GM12891 (cell line): ENCODE data around the gene CTPS1.

Experiments used
- PAX5 ChIP-seq: IDR thresholded peaks from 2 replicates; pipeline ENCODE4 v1.6.1; 2011; ENCODE audit warnings: low read length, moderate library complexity, mild to moderate bottlenecking; ENCODE audit not compliant: insufficient read depth, severe bottlenecking
- POLR2A ChIP-seq: IDR thresholded peaks from 2 replicates; pipeline ENCODE4 v1.6.1; 2011; ENCODE audit warnings: low read depth, low read length, control low read depth
- POLR2AphosphoS5 ChIP-seq: IDR thresholded peaks from 2 replicates; pipeline ENCODE4 v1.6.1; 2011; ENCODE audit warnings: low read depth, low read length, control low read depth
- SPI1 ChIP-seq: IDR thresholded peaks from 2 replicates; pipeline ENCODE4 v1.6.1; 2011; ENCODE audit warnings: low read depth, low read length, control low read depth
- TAF1 ChIP-seq: IDR thresholded peaks from 2 replicates; pipeline ENCODE4 v1.6.1; 2011; ENCODE audit warnings: low read depth, low read length, control low read depth

GRCh38 chr1:40980453-40981121, 1.1 kb downstream of the CTPS1 start:
- TF ChIP-seq POLR2A, result no peak
- TF ChIP-seq SPI1, result no peak
- no peak for TF ChIP-seq POLR2AphosphoS5
- no peak for TF ChIP-seq PAX5
- TF ChIP-seq TAF1, result no peak
